Adrenal gland (tissue), 5 donors: ENCODE data around the gene EPB41L4B.

Experiments
- POLR2A ChIP-seq, 2 donors: fragments of 450-650 bp; IDR thresholded peaks; one replicate each; pipeline ENCODE4 v1.6.1; 2017; ENCODE audit warnings: antibody characterized with exemption in 2 of 2, mild to moderate bottlenecking in 2 of 2, moderate library complexity in 1 of 2
- TF ChIP-seq, protein P1 (sequence below), 6 experiments: fragments of 450-650 bp in 4 of 6; fragments of 200-600 bp in 2 of 6; sonication (generic) in 1 of 6; IDR thresholded peaks; 1 replicate in 5 of 6; 2 replicates in 1 of 6; pipeline versions ENCODE4 v1.5.1 to v1.8.0; 2016 to 2021; ENCODE audit warnings: antibody characterized with exemption in 6 of 6, mild to moderate bottlenecking in 2 of 6, moderate library complexity in 1 of 6
- donor health status: DM: no; HTN: no; CAD: no.

DNA sequence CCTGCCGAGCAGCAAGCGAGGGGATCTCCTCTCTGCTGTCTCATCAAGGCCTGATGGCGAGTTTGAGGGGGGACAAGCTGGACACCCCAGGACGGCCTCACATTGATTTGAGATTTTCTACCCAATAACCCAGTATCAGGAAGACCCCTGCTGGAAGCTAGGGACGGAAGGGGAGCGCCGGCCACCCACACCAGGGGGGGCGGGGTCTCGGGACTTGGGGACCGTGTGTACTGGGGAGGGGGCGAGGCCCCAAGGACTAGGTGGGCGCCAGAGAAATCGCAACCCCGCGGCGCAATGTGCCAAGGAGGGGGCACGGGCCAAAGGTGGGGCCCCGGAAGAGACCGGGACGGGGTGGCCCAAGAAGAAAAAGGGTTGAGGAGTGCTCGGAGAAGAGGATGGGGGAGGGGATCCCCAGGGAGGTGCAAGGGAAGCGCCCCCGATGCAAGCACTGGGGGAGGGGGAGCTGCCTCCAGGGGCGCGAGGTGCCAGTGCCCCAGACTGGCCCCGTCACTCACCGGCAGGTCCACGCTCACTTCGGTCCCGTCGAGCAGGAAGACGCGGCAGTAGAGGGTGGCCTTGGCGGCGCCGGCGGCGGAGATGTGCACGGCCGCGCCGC, 1.1 kb downstream of the EPB41L4B start:
- TF ChIP-seq, protein P1, sequence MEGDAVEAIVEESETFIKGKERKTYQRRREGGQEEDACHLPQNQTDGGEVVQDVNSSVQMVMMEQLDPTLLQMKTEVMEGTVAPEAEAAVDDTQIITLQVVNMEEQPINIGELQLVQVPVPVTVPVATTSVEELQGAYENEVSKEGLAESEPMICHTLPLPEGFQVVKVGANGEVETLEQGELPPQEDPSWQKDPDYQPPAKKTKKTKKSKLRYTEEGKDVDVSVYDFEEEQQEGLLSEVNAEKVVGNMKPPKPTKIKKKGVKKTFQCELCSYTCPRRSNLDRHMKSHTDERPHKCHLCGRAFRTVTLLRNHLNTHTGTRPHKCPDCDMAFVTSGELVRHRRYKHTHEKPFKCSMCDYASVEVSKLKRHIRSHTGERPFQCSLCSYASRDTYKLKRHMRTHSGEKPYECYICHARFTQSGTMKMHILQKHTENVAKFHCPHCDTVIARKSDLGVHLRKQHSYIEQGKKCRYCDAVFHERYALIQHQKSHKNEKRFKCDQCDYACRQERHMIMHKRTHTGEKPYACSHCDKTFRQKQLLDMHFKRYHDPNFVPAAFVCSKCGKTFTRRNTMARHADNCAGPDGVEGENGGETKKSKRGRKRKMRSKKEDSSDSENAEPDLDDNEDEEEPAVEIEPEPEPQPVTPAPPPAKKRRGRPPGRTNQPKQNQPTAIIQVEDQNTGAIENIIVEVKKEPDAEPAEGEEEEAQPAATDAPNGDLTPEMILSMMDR (IDR thresholded peaks at IDR 0.05), result no peak
- no peak for TF ChIP-seq POLR2A (IDR thresholded peaks at IDR 0.05)
